GM10248 (cell line): ENCODE results near the gene KCNJ9.

Experiments used
- CTCF ChIA-PET: fragments of 300-600 bp; sonication (Branson Sonifier 250); formaldehyde crosslinking; extraction: SDS; loops from one replicate; lab custom pipeline; 2021; ENCODE audit warnings: antibody characterized with exemption; lab: Yijun Ruan, JAX
- POLR2A ChIA-PET: fragments of 350-650 bp; sonication (Branson Sonifier 250); formaldehyde crosslinking; extraction: SDS; loops from one replicate; lab custom pipeline; 2020; ENCODE audit warnings: antibody characterized with exemption; lab: Yijun Ruan, JAX
- DNase-seq: peaks from one replicate; pipeline ENCODE4 v3.0.0; 2012; ENCODE audit errors: extremely low spot score
- CTCF ChIP-seq: IDR thresholded peaks from 2 replicates; pipeline ENCODE4 v1.5.1; 2012; ENCODE audit warnings: mild to moderate bottlenecking, low read depth; ENCODE audit errors: extremely low read depth, missing control alignments, control extremely low read depth

Gene KCNJ9

DNA sequence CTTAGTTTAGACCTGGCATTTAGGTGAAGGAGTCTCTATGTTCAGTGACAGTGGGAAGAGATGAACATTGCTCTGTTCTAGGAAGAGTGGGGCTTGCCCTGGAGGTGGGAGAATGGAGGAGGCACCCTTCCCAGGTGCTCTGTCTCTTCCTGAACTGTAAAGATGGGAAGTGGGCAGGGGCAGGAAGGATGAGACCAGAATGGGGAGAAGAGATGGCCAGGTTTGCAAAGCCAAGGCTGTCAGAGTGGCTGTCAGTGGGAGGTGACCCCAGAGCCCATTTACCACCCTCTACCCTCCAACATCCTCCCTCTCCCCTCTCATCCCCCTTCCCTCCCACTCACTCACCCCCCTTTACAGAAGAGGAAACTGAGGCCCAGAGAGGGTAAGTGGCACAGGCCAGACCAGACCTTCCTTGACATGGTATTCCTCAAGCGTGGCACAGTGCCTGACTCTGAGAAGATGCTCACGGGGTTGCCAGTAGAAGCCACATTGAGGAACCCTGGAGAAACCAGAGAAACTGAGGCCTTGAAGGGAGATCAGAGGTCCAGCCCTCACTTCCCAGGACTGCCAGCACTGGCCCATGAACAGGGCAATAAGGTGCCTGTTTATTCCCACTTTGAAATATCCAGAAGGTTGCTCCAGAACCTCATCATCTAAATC lies 18.5 kb downstream of the KCNJ9 start:
- CTCF ChIA-PET = interaction anchor here (0.9 to 30.0 kb wide), 21 partner anchors 9 to 278 kb away, joined by 3 to 983 read pairs (median 7); partner anchors contain the start of genes KCNJ10 and KCNJ9

DNA sequence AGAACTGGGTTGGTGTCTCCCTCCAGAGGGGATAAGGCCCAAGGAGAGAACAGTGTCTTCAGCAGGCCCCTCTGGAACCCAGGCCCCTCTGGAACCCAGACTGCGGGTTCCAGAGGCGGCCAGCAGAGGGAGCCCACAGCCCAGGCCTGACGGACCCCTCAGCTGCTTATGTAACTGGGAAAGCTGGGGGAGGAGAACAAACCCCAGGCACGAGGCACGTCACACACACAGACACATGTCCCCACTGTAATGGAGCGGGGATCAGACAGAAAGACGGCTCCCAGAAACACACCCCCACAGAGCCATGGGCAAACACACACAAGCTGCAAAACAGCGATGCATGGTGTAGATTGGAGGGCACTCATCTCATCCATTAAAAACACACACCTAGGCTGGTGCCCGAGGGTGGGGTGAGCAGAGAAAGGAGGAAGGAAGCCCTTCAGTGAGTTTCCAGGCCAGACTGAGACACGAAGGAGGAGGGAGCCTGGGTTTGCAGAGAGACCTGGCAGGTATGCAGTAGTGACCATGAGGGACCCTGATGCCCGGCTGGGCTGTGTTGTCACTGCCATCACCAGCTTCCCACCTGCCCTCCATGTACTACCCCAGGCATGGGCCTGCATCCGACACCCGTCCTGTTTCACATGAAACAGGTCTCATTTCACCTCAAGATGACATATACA lies 19.8 kb downstream of the KCNJ9 start:
- TF ChIP-seq CTCF = peak; percentile 95
- ChIA-PET POLR2A (no interaction called here), CTCF (interaction anchor here (0.7 to 7.1 kb wide), 50 partner anchors 8 to 574 kb away, joined by 3 to 125 read pairs (median 4); partner anchors contain the start of genes ATP1A2, CASQ1, DCAF8 and KCNJ9)
- peak; percentile 86 for DNase-seq

More for the DNA sequence above, 18.5 kb downstream of the KCNJ9 start:
- TF ChIP-seq CTCF = no peak
- POLR2A ChIA-PET = no interaction called here
- no peak for DNase-seq

DNA sequence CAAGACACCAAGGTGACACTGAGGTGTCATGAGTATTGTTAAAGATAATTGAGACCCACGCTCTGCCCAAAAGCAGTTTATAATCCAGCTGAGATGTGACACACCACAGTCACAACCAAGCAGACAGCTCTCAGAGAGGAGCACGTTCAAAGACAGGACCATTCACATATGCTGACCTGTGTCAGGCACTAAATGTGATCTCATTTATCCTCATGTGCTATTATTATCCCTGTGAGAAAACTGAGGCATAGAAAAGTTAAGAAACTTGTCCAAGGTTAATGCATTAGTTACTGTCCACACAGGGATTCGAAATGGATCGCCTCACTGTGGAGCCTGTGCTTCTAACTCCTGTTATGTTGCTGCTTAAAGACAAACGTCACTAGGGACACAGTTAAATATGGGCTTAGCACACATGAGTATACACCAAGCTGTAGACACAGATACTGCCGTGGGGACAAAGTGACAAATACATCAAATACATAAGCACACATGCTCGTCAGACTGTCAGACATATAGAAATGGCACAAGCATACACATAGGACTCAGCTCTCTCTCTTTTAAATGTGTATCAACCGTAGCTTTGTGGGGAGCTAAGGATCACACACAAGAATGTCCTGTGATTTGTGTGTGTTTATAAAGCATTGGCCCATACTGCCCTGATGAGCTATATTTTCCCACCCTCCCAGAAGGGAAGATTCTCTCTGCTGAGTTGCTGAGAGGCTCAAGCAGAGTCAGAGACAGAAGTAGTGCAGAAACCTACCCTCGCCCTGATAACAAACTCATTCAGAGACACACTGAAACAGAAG lies 20.6 kb downstream of the KCNJ9 start:
- no peak for DNase-seq
- POLR2A ChIA-PET = no interaction called here

GRCh38 chr1:160103658-160104408 lies 22.5 kb downstream of the KCNJ9 start:
- DNase-seq = no peak
- no peak for TF ChIP-seq CTCF
- ChIA-PET CTCF (interaction anchor here (0.8 to 7.1 kb wide), 11 partner anchors 14 to 274 kb away, joined by 3 to 125 read pairs (median 5); partner anchors contain the start of gene ATP1A4), POLR2A (no interaction called here)

More for the DNA sequence above, 20.6 kb downstream of the KCNJ9 start:
- no peak for TF ChIP-seq CTCF
- CTCF ChIA-PET = interaction anchor here (0.7 to 7.1 kb wide), 40 partner anchors 7 to 573 kb away, joined by 3 to 125 read pairs (median 4); partner anchors contain the start of genes CASQ1, DCAF8, KCNJ9 and NHLH1

DNA sequence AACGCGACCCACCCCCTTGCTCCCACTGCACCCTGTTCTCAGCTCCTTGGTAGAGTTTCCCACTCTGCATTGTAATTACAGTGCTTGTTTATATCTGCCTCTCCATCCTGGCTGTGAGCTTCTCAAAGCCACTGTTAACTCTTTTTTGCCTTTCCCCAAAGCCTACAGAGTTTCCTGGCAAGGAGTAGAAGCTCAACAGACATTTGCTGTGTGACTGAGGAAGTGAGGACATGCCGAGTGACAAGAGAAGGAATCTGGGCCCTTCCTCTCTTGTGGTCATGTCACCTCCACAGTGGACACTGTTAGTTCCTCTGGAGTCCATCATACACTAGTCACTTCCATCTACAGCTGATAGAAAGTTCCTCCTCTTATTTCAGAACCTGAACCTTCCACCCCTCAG lies 23.1 kb downstream of the KCNJ9 start:
- no peak for TF ChIP-seq CTCF
- ChIA-PET CTCF (interaction anchor here (0.7 to 7.1 kb wide), 11 partner anchors 9 to 502 kb away, joined by 3 to 125 read pairs (median 5); partner anchors contain the start of gene ATP1A4), POLR2A (no interaction called here)
- no peak for DNase-seq
